ENCODE results near the gene MGA.

DNA sequence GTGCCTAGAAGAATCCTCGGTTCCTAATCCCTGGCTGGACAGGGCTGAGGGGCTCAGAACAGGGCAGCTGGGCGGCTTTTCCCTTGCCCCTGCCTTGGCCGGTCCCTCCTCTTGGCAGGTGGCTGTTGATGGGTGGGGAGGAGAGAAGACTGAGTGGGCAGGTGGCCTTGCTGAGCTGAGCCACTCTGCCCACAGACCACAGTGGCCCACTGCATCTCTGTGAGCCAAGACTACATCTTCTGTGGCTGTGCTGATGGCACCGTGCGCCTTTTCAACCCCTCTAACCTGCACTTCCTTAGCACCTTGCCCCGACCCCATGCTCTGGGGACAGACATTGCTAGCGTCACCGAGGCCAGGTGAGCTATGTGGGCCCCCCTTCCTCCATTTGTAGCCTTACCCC lies 153.2 kb downstream of the MGA start:
- TF ChIP-seq, protein P1, sequence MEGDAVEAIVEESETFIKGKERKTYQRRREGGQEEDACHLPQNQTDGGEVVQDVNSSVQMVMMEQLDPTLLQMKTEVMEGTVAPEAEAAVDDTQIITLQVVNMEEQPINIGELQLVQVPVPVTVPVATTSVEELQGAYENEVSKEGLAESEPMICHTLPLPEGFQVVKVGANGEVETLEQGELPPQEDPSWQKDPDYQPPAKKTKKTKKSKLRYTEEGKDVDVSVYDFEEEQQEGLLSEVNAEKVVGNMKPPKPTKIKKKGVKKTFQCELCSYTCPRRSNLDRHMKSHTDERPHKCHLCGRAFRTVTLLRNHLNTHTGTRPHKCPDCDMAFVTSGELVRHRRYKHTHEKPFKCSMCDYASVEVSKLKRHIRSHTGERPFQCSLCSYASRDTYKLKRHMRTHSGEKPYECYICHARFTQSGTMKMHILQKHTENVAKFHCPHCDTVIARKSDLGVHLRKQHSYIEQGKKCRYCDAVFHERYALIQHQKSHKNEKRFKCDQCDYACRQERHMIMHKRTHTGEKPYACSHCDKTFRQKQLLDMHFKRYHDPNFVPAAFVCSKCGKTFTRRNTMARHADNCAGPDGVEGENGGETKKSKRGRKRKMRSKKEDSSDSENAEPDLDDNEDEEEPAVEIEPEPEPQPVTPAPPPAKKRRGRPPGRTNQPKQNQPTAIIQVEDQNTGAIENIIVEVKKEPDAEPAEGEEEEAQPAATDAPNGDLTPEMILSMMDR (IDR thresholded peaks at IDR 0.05) = no peak
- TF ChIP-seq POLR2A (IDR thresholded peaks at IDR 0.05) = no peak
